Endothelial cell of umbilical vein (primary cell): ENCODE data around the gene YY2. TPM values are rescaled to one million over a fixed set of nuclear protein-coding genes. Genes with fewer than 3 reads are reported as not detected.

Experiments
- BruUV-seq: library from RNA; stranded (reverse); fragments of 400-500 nt; replicated peaks from 2 replicates; lab custom pipeline; 2021; lab: Mats Ljungman, UMichigan
- CTCF ChIA-PET: fragments of 300-600, 350-600 bp; sonication (Branson Sonifier 250); formaldehyde crosslinking; loops from one replicate; lab custom pipeline; 2021; ENCODE audit warnings: antibody characterized with exemption, inconsistent platforms; lab: Charles Lee
- POLR2A ChIA-PET: fragments of 300-600, 350-600 bp; sonication (Branson Sonifier 250); formaldehyde crosslinking; loops from one replicate; lab custom pipeline; 2021; ENCODE audit warnings: antibody characterized with exemption, inconsistent platforms; lab: Charles Lee
- DNase-seq: peaks from one replicate; pipeline ENCODE4 v3.0.0-alpha.2; 2011; ENCODE audit warnings: low read depth, low spot score
- FAIRE-seq: peaks from 2 replicates; lab custom pipeline; 2011; peaks lifted over from hg19 to GRCh38; lab: Jason Lieb, UNC
- H2AFZ ChIP-seq: 2 replicates; pipeline ENCODE4 v1.6.0; 2012; ENCODE audit warnings: low read depth, low read length, control low read depth, inconsistent platforms
- H3K27ac ChIP-seq: 2 replicates; pipeline ENCODE4 v1.5.1; 2011; ENCODE audit warnings: low read depth, mild to moderate bottlenecking, control low read depth, low read length, moderate library complexity; ENCODE audit not compliant: insufficient read depth
- H3K27me3 ChIP-seq, 2 experiments: 2 replicates each; pipeline versions ENCODE4 v1.6.0 to v1.6.1; 2011; ENCODE audit warnings: low read length in 2 of 2, mixed read lengths in 1 of 2; ENCODE audit not compliant: control insufficient read depth in 2 of 2, insufficient read depth in 2 of 2
- H3K36me3 ChIP-seq, 2 experiments: 2 replicates in 1 of 2; 3 replicates in 1 of 2; pipeline ENCODE4 v1.5.1; 2011; ENCODE audit warnings: low read length in 2 of 2, mild to moderate bottlenecking in 1 of 2, moderate library complexity in 1 of 2; ENCODE audit not compliant: control insufficient read depth in 2 of 2, insufficient read depth in 2 of 2; ENCODE audit errors: extremely low read depth in 1 of 2
- H3K4me1 ChIP-seq: 3 replicates; pipeline ENCODE4 v1.5.1; 2011; ENCODE audit warnings: mild to moderate bottlenecking, low read length; ENCODE audit not compliant: control insufficient read depth, insufficient read depth; ENCODE audit errors: extremely low read depth
- H3K4me2 ChIP-seq: 2 replicates; pipeline ENCODE4 v1.6.1; 2011; ENCODE audit warnings: low read length, control low read depth, mixed read lengths; ENCODE audit not compliant: insufficient read depth
- H3K4me3 ChIP-seq, 3 experiments: fragments of 200-600 bp in 1 of 3; sonication (generic), shearing (Covaris generic) in 1 of 3; replicated peaks in 1 of 3; 2 replicates each; pipeline ENCODE4 v1.5.1; 2011 to 2016; ENCODE audit warnings: control low read depth in 3 of 3, low read length in 3 of 3, mild to moderate bottlenecking in 2 of 3, inconsistent platforms in 1 of 3, low read depth in 1 of 3, moderate library complexity in 1 of 3; ENCODE audit not compliant: insufficient read depth in 1 of 3
- H3K79me2 ChIP-seq: 2 replicates; pipeline ENCODE4 v1.6.0; 2012; ENCODE audit warnings: low read length, inconsistent platforms; ENCODE audit not compliant: control insufficient read depth, insufficient read depth
- H3K9ac ChIP-seq: replicated peaks from 2 replicates; pipeline ENCODE3; 2011; ENCODE audit warnings: low read length, control low read depth; ENCODE audit not compliant: insufficient read depth; ENCODE audit errors: extremely low read depth
- H3K9me1 ChIP-seq: replicated peaks from 3 replicates; pipeline ENCODE4 v1.6.0; 2011; ENCODE audit warnings: mild to moderate bottlenecking, low read length; ENCODE audit not compliant: control insufficient read depth, insufficient read depth; ENCODE audit errors: extremely low read depth
- H3K9me3 ChIP-seq: replicated peaks from 2 replicates; pipeline ENCODE4 v1.5.1; 2012; ENCODE audit warnings: low read length, inconsistent platforms; ENCODE audit not compliant: control insufficient read depth, insufficient read depth
- H4K20me1 ChIP-seq: replicated peaks from 2 replicates; pipeline ENCODE3; 2011; ENCODE audit warnings: mild to moderate bottlenecking, low read length; ENCODE audit not compliant: control insufficient read depth, insufficient read depth; ENCODE audit errors: extremely low read depth
- CTCF ChIP-seq, 2 donors: IDR thresholded peaks; 1 replicate in 1 of 2; 2 replicates in 1 of 2; pipeline ENCODE4 v1.5.1; 2011; ENCODE audit warnings: low read length in 2 of 2, mild to moderate bottlenecking in 2 of 2, moderate library complexity in 2 of 2, control low read depth in 1 of 2, inconsistent platforms in 1 of 2, low read depth in 1 of 2; ENCODE audit not compliant: insufficient read depth in 1 of 2; ENCODE audit errors: extremely low read depth in 1 of 2
- EZH2 ChIP-seq: IDR thresholded peaks from 2 replicates; pipeline ENCODE4 v1.6.1; 2012; ENCODE audit warnings: borderline replicate concordance, low read depth, mild to moderate bottlenecking, moderate library complexity, low read length, inconsistent platforms; ENCODE audit not compliant: severe bottlenecking
- FOS ChIP-seq: IDR thresholded peaks from 2 replicates; pipeline ENCODE4 v1.6.1; 2011; ENCODE audit warnings: mild to moderate bottlenecking, low read length, moderate library complexity, borderline replicate concordance; ENCODE audit not compliant: insufficient read depth
- GATA2 ChIP-seq: IDR thresholded peaks from 2 replicates; pipeline ENCODE4 v1.7.0; 2011; ENCODE audit warnings: low read depth, mild to moderate bottlenecking, moderate library complexity, mixed read lengths, low read length; ENCODE audit not compliant: insufficient read length, insufficient read depth
- JUN ChIP-seq: IDR thresholded peaks from 2 replicates; pipeline ENCODE4 v1.6.1; 2011; ENCODE audit warnings: borderline replicate concordance, low read depth; ENCODE audit not compliant: insufficient read length, insufficient read depth
- MAX ChIP-seq: IDR thresholded peaks from 2 replicates; pipeline ENCODE4 v1.6.1; 2011; ENCODE audit not compliant: insufficient read depth, insufficient read length
- MYC ChIP-seq: IDR thresholded peaks from one replicate; pipeline ENCODE4 v1.6.1; 2011; ENCODE audit warnings: mild to moderate bottlenecking, low read depth, low read length
- POLR2A ChIP-seq: IDR thresholded peaks from 2 replicates; pipeline ENCODE4 v1.6.1; 2012; ENCODE audit warnings: low read depth, mild to moderate bottlenecking, control low read depth, low read length
- POLR2AphosphoS5 ChIP-seq: IDR thresholded peaks from 2 replicates; pipeline ENCODE4 v1.6.1; 2012; ENCODE audit warnings: low read depth, mild to moderate bottlenecking, control low read depth, low read length, moderate library complexity; ENCODE audit not compliant: insufficient read depth
- dilution Hi-C: fragments of 300-500 bp; cut with MboI; formaldehyde crosslinking; loops from one replicate; pipeline ENCODE4 v1.15.0; 2019; ENCODE audit warnings: low sequenced_read_pairs; ENCODE audit not compliant: extremely low pct_ligation_motif_present
- intact Hi-C: fragments of 100-400 bp; cut with micrococcal nuclease; formaldehyde crosslinking; loops from one replicate; pipeline ENCODE4 v1.10.0; 2022
- polyA plus RNA-seq, 4 experiments: library from polyadenylated mRNA; depleted of rRNA in 3 of 4; stranded (reverse) in 3 of 4; unstranded in 1 of 4; fragments of >200 nt; gene quantifications; 2 replicates each; pipeline versions ENCODE4 v1.2.1 to v1.2.3, GENCODE V29; 2011 to 2012; ENCODE audit warnings: missing spikeins in 1 of 4
- total RNA-seq: library from RNA; stranded (reverse); gene quantifications from 2 replicates; pipeline ENCODE4 v1.2.3, GENCODE V29; 2021

Gene YY2
- total and polyA plus RNA-seq, 2 donors (not counting 3 experiments of a cell fraction or from before 2014, with no cell fraction given) = 0.86 to 3.0 TPM

- H3K9me1 ChIP-seq = no peaks in the 10 kb centered on the region
- no peak overlapping the region for H3K27ac ChIP-seq
- TF ChIP-seq EZH2 (no peak), FOS (no peak), GATA2 (no peak), MYC (no peak), CTCF (IDR thresholded peaks at IDR 0.05; ENCODE audit: extremely low read depth in 1 of 2, insufficient read depth in 1 of 2, low read depth in 1 of 2, low read length in 2 of 2) (no peak), MAX (no peak), POLR2AphosphoS5 (no peak), JUN (no peak), POLR2A (no peak)
- no TSS peak for BruUV-seq
- ChIA-PET CTCF (no interaction called here), POLR2A (no interaction called here)
- H3K9ac ChIP-seq = no peak overlapping the region
- H3K79me2 ChIP-seq = no peaks in the 10 kb centered on the region
- H4K20me1 ChIP-seq = no peaks in the 10 kb centered on the region
- H3K36me3 ChIP-seq = no peaks in the 10 kb centered on the region
- no peak overlapping the region for H3K4me3 ChIP-seq
- no peaks in the 10 kb centered on the region for H3K4me1 ChIP-seq
- H2AFZ ChIP-seq = no peak overlapping the region
- dilution Hi-C loops (no loop called here), intact Hi-C loops (no loop called here)
- DNase-seq = no peak
- H3K4me2 ChIP-seq = no peak overlapping the region
- H3K9me3 ChIP-seq = no peaks in the 10 kb centered on the region
- H3K27me3 ChIP-seq = peaks cover 0 to 4% of the 10 kb centered on the region in 2 experiments
- FAIRE-seq = no peak
Measured at GRCh38 chrX:21813612-21814368, 42.0 kb upstream of the YY2 start.
